HepG2 (cell line): Measurements from ENCODE around the gene ANO6. TPM values are rescaled to one million over a fixed set of nuclear protein-coding genes. Genes with fewer than 3 reads are reported as not detected.

Experiments
- ATAC-seq: fragments of 200-7000 bp; cut with Tn5 transposase; 3 replicates; pipeline ENCODE4 v1.9.1; 2020; ENCODE audit warnings: mild to moderate bottlenecking, moderate library complexity
- BruUV-seq: library from RNA; stranded (reverse); fragments of 400-500 nt; replicated peaks from 2 replicates; lab custom pipeline; 2021; lab: Mats Ljungman, UMichigan
- CTCF ChIA-PET: fragments of 300-600 bp; formaldehyde crosslinking; extraction: SDS; loops from one replicate; lab custom pipeline; 2021; ENCODE audit warnings: low total read pairs, inconsistent platforms, low intra/inter-chr PET ratio; lab: Yijun Ruan, JAX
- POLR2A ChIA-PET: fragments of 350-600 bp; sonication (Branson Sonifier 250); formaldehyde crosslinking; loops from one replicate; lab custom pipeline; 2020; ENCODE audit warnings: antibody characterized with exemption, inconsistent platforms; lab: Yijun Ruan, JAX
- DNase-seq: peaks from one replicate; pipeline ENCODE4 v3.0.0-alpha.2; 2015; ENCODE audit warnings: low spot score
- FAIRE-seq: peaks from 3 replicates; lab custom pipeline; 2011; peaks lifted over from hg19 to GRCh38; lab: Jason Lieb, UNC
- H2AFZ ChIP-seq: one replicate; pipeline ENCODE4 v1.6.1; 2011; ENCODE audit warnings: low read length, inconsistent platforms
- H3K27ac ChIP-seq: fragments of 300-600 bp; 3 replicates; pipeline ENCODE4 v1.8.0; 2011; ENCODE audit warnings: mixed run types, mild to moderate bottlenecking, mixed read lengths, low read length, inconsistent platforms; ENCODE audit not compliant: insufficient read depth; ENCODE audit errors: extremely low read length
- H3K27me3 ChIP-seq, 2 experiments: fragments of 200-600 bp in 1 of 2; 2 replicates in 1 of 2; 3 replicates in 1 of 2; pipeline versions ENCODE4 v1.6.0 to v1.8.0; 2011; ENCODE audit warnings: low read length in 2 of 2, mild to moderate bottlenecking in 2 of 2, moderate library complexity in 2 of 2, inconsistent platforms in 1 of 2; ENCODE audit not compliant: insufficient read depth in 2 of 2, control insufficient read depth in 1 of 2
- H3K36me3 ChIP-seq, 2 experiments: fragments of 200-600 bp in 1 of 2; replicated peaks in 1 of 2; 2 replicates in 1 of 2; 3 replicates in 1 of 2; pipeline versions ENCODE4 v1.5.1 to v1.8.0; 2011; ENCODE audit warnings: low read length in 2 of 2, inconsistent platforms in 1 of 2; ENCODE audit not compliant: insufficient read depth in 2 of 2, control insufficient read depth in 1 of 2
- H3K4me1 ChIP-seq: 2 replicates; pipeline ENCODE4 v1.5.1; 2012; ENCODE audit warnings: low read length, inconsistent platforms; ENCODE audit not compliant: insufficient read depth
- H3K4me2 ChIP-seq: 2 replicates; pipeline ENCODE4 v1.6.0; 2011; ENCODE audit warnings: low read depth, low read length, inconsistent platforms
- H3K4me3 ChIP-seq, 3 experiments: fragments of 200-600 bp in 1 of 3; sonication (generic), shearing (Covaris generic) in 1 of 3; replicated peaks in 1 of 3; 2 replicates each; pipeline ENCODE4 v1.5.1; 2011 to 2016; ENCODE audit warnings: low read length in 3 of 3, inconsistent platforms in 2 of 3, low read depth in 2 of 3, mild to moderate bottlenecking in 2 of 3, control low read depth in 1 of 3, mixed read lengths in 1 of 3; ENCODE audit not compliant: insufficient read depth in 1 of 3
- H3K79me2 ChIP-seq: one replicate; pipeline ENCODE4 v1.6.1; 2011; ENCODE audit warnings: low read length, inconsistent platforms; ENCODE audit not compliant: insufficient read depth
- H3K9ac ChIP-seq: 2 replicates; pipeline ENCODE4 v1.6.0; 2011; ENCODE audit warnings: mild to moderate bottlenecking, low read depth, low read length, inconsistent platforms; ENCODE audit not compliant: insufficient read depth
- H3K9me3 ChIP-seq: 2 replicates; pipeline ENCODE4 v1.5.1; 2012; ENCODE audit warnings: mild to moderate bottlenecking, low read length
- H4K20me1 ChIP-seq: 2 replicates; pipeline ENCODE4 v1.6.0; 2011; ENCODE audit warnings: inconsistent platforms, mild to moderate bottlenecking, low read length, moderate library complexity; ENCODE audit not compliant: insufficient read depth
- ARNT ChIP-seq: fragments of 450-650 bp; IDR thresholded peaks from 2 replicates; pipeline ENCODE4 v1.6.1; 2017
- HHEX ChIP-seq: IDR thresholded peaks from 2 replicates; pipeline ENCODE4 v1.6.1; 2016; ENCODE audit warnings: control low read depth
- KMT2B ChIP-seq: IDR thresholded peaks from 2 replicates; pipeline ENCODE4 v1.6.1; 2016; ENCODE audit warnings: missing genetic modification reagents, missing compliant biosample characterization
- NFKBIZ ChIP-seq: IDR thresholded peaks from 2 replicates; pipeline ENCODE4 v1.6.1; 2018; ENCODE audit warnings: missing genetic modification reagents, missing compliant biosample characterization
- NR2F6 ChIP-seq, 2 experiments: IDR thresholded peaks; 2 replicates each; pipeline ENCODE4 v1.6.1; 2016; ENCODE audit warnings: antibody characterized with exemption in 1 of 2, mild to moderate bottlenecking in 1 of 2
- NR3C1 ChIP-seq: sonication (generic); formaldehyde crosslinking; IDR thresholded peaks from 2 replicates; pipeline ENCODE4 v1.4.0; 2020; ENCODE audit warnings: missing genetic modification reagents
- SSRP1 ChIP-seq: IDR thresholded peaks from 2 replicates; pipeline ENCODE4 v1.6.1; 2016; ENCODE audit warnings: control low read depth
- TCF12 ChIP-seq, 2 experiments: fragments of 450-650 bp in 1 of 2; sonication (generic) in 1 of 2; formaldehyde crosslinking in 1 of 2; IDR thresholded peaks; 2 replicates each; pipeline versions ENCODE4 v1.6.1 to v1.8.0; 2017 to 2022; ENCODE audit warnings: antibody characterized with exemption in 1 of 2, mild to moderate bottlenecking in 1 of 2, missing genetic modification reagents in 1 of 2, moderate library complexity in 1 of 2
- XBP1 ChIP-seq: sonication (generic); formaldehyde crosslinking; IDR thresholded peaks from 2 replicates; pipeline ENCODE4 v1.5.0; 2020; ENCODE audit warnings: missing genetic modification reagents
- ZFX ChIP-seq: sonication (generic); formaldehyde crosslinking; IDR thresholded peaks from 2 replicates; pipeline ENCODE4 v1.4.0; 2020; ENCODE audit warnings: mild to moderate bottlenecking, low read depth, missing genetic modification reagents, moderate library complexity
- ZNF577 ChIP-seq: sonication (generic); formaldehyde crosslinking; IDR thresholded peaks from 2 replicates; pipeline ENCODE4 v1.4.0; 2020; ENCODE audit warnings: mild to moderate bottlenecking, low read depth, missing genetic modification reagents, borderline replicate concordance
- ZNF816 ChIP-seq: sonication (generic); formaldehyde crosslinking; IDR thresholded peaks from 2 replicates; pipeline ENCODE4 v1.8.0; 2022; ENCODE audit warnings: missing genetic modification reagents, mild to moderate bottlenecking, borderline replicate concordance
- in situ Hi-C: cut with HindIII; loops from 2 replicates; pipeline ENCODE4 v1.10.0; 2017; ENCODE audit warnings: low pct_unique_long_range_greater_than_20kb; ENCODE audit not compliant: extremely low pct_ligation_motif_present
- intact Hi-C: fragments of 100-400 bp; cut with micrococcal nuclease; formaldehyde crosslinking; loops from one replicate; pipeline ENCODE4 v1.10.0; 2022; ENCODE audit not compliant: unreplicated experiment
- polyA plus RNA-seq, 8 experiments: library from polyadenylated mRNA; depleted of rRNA in 3 of 8; stranded (reverse) in 7 of 8; unstranded in 1 of 8; fragments of >200 nt; fragmentation: Illumina TruSeq in 4 of 8; extraction: Trizol in 4 of 8; gene quantifications; 2 replicates each; pipeline versions ENCODE4 v1.2.1 to v1.2.3, GENCODE V29; 2011 to 2016; ENCODE audit warnings: low read depth in 4 of 8, missing spikeins in 1 of 8, mixed read lengths in 1 of 8; ENCODE audit not compliant: insufficient read depth in 1 of 8
- total RNA-seq, 5 experiments: library from RNA; depleted of rRNA; stranded (reverse); fragments of >200 nt; fragmentation: Illumina TruSeq; extraction: Trizol; gene quantifications; 2 replicates each; pipeline ENCODE4 v1.2.3, GENCODE V29; 2016; ENCODE audit warnings: low read depth in 1 of 5
- TF ChIP-seq, protein P1 (sequence below): sonication (generic); formaldehyde crosslinking; IDR thresholded peaks from 2 replicates; pipeline ENCODE4 v1.4.0; 2020; ENCODE audit warnings: missing genetic modification reagents
- TF ChIP-seq, protein P2 (sequence below): sonication (generic); formaldehyde crosslinking; IDR thresholded peaks from 2 replicates; pipeline ENCODE4 v1.8.0; 2022; ENCODE audit warnings: mild to moderate bottlenecking, missing genetic modification reagents, moderate library complexity
- TF ChIP-seq, protein P3 (sequence below): sonication (generic); formaldehyde crosslinking; IDR thresholded peaks from 2 replicates; pipeline ENCODE4 v1.4.0; 2020; ENCODE audit warnings: missing genetic modification reagents, borderline replicate concordance
- TF ChIP-seq, protein P4 (sequence below): sonication (generic); formaldehyde crosslinking; IDR thresholded peaks from 2 replicates; pipeline ENCODE4 v1.4.0; 2020; ENCODE audit warnings: missing genetic modification reagents, borderline replicate concordance

ANO6 gene
- total and polyA plus RNA-seq, 2 of the 13 experiments (the other 11 are each of a cell fraction or from before 2014, with no cell fraction given): 37.8 to 57.1 TPM

DNA sequence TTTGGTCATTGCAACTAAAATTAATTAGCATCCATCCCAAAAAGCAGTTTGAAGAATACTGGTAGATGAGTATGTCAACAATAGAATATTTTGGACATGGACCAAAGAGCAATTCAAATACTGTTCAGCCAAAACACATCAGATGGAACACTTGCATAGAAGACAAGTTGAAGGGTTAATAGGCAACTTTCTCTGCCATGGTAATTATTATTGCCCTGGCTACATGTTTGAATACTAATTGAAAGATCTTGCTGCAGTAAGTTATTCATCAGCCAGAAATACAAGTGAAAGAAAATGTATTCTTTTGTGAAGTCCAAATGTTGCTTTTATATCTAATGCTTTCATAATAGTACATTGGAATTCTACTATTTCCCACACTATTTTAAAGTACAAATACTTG, 10.1 kb downstream of the ANO6 start:
- POLR2A ChIA-PET: no interaction called here
- intact Hi-C loops: no loop called here
- BruUV-seq: no TSS peak
- Histone ChIP-seq H3K9ac (no peak overlapping the region), H2AFZ (no peak overlapping the region), H3K4me3 (no peak overlapping the region), H3K27ac (no peak overlapping the region), H3K9me3 (no peaks in the 10 kb centered on the region), H3K79me2 (peaks cover 64% of the 10 kb centered on the region), H3K4me1 (peaks cover 8% of the 10 kb centered on the region), H3K27me3 (no peaks in the 10 kb centered on the region), H3K36me3 (peaks cover 0 to 8% of the 10 kb centered on the region in 2 experiments; a peak in 1 of 5 replicates), H3K4me2 (no peak overlapping the region), H4K20me1 (0 out of 2 replicates have a peak, but pooled peaks cover 3% of the 10 kb centered on the region)
- DNase-seq (no peak), FAIRE-seq (no peak), ATAC-seq (no peak)
- CTCF ChIA-PET: no interaction called here
- in situ Hi-C loops: loop anchor here (5.0 kb wide), 1 partner anchor 36 kb away; no protein-coding TSS in a partner anchor
- TF ChIP-seq ZNF816: no peak
- TF ChIP-seq TCF12 (IDR thresholded peaks at IDR 0.05): no peak
- TF ChIP-seq TCF12 (CRISPR knock-in tag; IDR thresholded peaks at IDR 0.05): no peak
- TF ChIP-seq ZFX (CRISPR knock-in tag): no peak
- no peak for TF ChIP-seq ZNF577 (CRISPR knock-in tag)
- TF ChIP-seq, protein P1, sequence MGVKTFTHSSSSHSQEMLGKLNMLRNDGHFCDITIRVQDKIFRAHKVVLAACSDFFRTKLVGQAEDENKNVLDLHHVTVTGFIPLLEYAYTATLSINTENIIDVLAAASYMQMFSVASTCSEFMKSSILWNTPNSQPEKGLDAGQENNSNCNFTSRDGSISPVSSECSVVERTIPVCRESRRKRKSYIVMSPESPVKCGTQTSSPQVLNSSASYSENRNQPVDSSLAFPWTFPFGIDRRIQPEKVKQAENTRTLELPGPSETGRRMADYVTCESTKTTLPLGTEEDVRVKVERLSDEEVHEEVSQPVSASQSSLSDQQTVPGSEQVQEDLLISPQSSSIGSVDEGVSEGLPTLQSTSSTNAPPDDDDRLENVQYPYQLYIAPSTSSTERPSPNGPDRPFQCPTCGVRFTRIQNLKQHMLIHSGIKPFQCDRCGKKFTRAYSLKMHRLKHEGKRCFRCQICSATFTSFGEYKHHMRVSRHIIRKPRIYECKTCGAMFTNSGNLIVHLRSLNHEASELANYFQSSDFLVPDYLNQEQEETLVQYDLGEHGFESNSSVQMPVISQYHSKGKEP (CRISPR knock-in tag): no peak
- no peak for TF ChIP-seq NFKBIZ (CRISPR knock-in tag)
- no peak for TF ChIP-seq HHEX (CRISPR knock-in tag)
- TF ChIP-seq NR3C1 (CRISPR knock-in tag): no peak
- TF ChIP-seq, protein P2, sequence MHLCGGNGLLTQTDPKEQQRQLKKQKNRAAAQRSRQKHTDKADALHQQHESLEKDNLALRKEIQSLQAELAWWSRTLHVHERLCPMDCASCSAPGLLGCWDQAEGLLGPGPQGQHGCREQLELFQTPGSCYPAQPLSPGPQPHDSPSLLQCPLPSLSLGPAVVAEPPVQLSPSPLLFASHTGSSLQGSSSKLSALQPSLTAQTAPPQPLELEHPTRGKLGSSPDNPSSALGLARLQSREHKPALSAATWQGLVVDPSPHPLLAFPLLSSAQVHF: no peak
- TF ChIP-seq NR2F6 (IDR thresholded peaks at IDR 0.05): no peak
- TF ChIP-seq NR2F6 (CRISPR knock-in tag; IDR thresholded peaks at IDR 0.05): no peak
- TF ChIP-seq KMT2B (CRISPR knock-in tag): no peak
- TF ChIP-seq ARNT: no peak
- TF ChIP-seq, protein P3, sequence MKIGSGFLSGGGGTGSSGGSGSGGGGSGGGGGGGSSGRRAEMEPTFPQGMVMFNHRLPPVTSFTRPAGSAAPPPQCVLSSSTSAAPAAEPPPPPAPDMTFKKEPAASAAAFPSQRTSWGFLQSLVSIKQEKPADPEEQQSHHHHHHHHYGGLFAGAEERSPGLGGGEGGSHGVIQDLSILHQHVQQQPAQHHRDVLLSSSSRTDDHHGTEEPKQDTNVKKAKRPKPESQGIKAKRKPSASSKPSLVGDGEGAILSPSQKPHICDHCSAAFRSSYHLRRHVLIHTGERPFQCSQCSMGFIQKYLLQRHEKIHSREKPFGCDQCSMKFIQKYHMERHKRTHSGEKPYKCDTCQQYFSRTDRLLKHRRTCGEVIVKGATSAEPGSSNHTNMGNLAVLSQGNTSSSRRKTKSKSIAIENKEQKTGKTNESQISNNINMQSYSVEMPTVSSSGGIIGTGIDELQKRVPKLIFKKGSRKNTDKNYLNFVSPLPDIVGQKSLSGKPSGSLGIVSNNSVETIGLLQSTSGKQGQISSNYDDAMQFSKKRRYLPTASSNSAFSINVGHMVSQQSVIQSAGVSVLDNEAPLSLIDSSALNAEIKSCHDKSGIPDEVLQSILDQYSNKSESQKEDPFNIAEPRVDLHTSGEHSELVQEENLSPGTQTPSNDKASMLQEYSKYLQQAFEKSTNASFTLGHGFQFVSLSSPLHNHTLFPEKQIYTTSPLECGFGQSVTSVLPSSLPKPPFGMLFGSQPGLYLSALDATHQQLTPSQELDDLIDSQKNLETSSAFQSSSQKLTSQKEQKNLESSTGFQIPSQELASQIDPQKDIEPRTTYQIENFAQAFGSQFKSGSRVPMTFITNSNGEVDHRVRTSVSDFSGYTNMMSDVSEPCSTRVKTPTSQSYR (CRISPR knock-in tag): no peak
- TF ChIP-seq, protein P4, sequence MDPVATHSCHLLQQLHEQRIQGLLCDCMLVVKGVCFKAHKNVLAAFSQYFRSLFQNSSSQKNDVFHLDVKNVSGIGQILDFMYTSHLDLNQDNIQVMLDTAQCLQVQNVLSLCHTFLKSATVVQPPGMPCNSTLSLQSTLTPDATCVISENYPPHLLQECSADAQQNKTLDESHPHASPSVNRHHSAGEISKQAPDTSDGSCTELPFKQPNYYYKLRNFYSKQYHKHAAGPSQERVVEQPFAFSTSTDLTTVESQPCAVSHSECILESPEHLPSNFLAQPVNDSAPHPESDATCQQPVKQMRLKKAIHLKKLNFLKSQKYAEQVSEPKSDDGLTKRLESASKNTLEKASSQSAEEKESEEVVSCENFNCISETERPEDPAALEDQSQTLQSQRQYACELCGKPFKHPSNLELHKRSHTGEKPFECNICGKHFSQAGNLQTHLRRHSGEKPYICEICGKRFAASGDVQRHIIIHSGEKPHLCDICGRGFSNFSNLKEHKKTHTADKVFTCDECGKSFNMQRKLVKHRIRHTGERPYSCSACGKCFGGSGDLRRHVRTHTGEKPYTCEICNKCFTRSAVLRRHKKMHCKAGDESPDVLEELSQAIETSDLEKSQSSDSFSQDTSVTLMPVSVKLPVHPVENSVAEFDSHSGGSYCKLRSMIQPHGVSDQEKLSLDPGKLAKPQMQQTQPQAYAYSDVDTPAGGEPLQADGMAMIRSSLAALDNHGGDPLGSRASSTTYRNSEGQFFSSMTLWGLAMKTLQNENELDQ (CRISPR knock-in tag): no peak
- no peak for TF ChIP-seq SSRP1 (CRISPR knock-in tag)
- TF ChIP-seq XBP1 (CRISPR knock-in tag): no peak
